ENCODE measurements around the gene IL1RAPL2.

DNA sequence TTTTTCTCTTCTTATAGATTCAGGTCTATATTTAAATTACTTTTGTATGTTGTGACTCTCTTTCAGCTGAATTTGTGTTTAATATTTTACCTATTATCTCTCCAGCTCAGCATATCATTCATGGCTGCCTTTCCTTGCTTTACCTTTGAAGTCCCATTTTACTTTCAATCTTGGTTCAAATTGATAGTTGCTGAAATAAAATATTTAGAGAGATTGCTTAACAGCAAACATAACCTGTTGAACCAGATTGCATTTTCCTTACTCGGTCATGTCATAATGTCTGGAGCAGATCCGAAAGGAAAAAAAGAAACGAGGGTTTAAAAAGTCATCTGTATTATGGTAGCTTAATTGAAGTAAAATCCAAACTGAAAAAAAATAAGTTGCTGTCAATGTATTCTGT is 94.1 kb downstream of the IL1RAPL2 start:
- TF ChIP-seq, protein P1, sequence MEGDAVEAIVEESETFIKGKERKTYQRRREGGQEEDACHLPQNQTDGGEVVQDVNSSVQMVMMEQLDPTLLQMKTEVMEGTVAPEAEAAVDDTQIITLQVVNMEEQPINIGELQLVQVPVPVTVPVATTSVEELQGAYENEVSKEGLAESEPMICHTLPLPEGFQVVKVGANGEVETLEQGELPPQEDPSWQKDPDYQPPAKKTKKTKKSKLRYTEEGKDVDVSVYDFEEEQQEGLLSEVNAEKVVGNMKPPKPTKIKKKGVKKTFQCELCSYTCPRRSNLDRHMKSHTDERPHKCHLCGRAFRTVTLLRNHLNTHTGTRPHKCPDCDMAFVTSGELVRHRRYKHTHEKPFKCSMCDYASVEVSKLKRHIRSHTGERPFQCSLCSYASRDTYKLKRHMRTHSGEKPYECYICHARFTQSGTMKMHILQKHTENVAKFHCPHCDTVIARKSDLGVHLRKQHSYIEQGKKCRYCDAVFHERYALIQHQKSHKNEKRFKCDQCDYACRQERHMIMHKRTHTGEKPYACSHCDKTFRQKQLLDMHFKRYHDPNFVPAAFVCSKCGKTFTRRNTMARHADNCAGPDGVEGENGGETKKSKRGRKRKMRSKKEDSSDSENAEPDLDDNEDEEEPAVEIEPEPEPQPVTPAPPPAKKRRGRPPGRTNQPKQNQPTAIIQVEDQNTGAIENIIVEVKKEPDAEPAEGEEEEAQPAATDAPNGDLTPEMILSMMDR (IDR thresholded peaks at IDR 0.05): no peak
- TF ChIP-seq EZH2 (IDR thresholded peaks at IDR 0.05; ENCODE audit: borderline replicate concordance, insufficient read depth, low read depth, low read length, poor library complexity, severe bottlenecking): no peak

All from B cell (primary cell).